LoVo (cell line): ENCODE data around the gene NDUFB6.
"Not testable (repeated sequence)": the region's sequence is repeated elsewhere in the genome, so short reads cannot be mapped to it uniquely, and the experiment has no call there.

ENCODE experiments used
- DNase-seq: peaks from one replicate; pipeline ENCODE4 v3.0.0-alpha.2; 2016; ENCODE audit warnings: low spot score

Gene NDUFB6

GRCh38 chr9:32570262-32570661 lies 2.7 kb downstream of the NDUFB6 start:
- no peak for DNase-seq

- no peak for DNase-seq
Observed at GRCh38 chr9:32566770-32567169, 6.2 kb downstream of the NDUFB6 start.

GRCh38 chr9:32565967-32566366 lies 7.0 kb downstream of the NDUFB6 start:
- no peak for DNase-seq

DNA sequence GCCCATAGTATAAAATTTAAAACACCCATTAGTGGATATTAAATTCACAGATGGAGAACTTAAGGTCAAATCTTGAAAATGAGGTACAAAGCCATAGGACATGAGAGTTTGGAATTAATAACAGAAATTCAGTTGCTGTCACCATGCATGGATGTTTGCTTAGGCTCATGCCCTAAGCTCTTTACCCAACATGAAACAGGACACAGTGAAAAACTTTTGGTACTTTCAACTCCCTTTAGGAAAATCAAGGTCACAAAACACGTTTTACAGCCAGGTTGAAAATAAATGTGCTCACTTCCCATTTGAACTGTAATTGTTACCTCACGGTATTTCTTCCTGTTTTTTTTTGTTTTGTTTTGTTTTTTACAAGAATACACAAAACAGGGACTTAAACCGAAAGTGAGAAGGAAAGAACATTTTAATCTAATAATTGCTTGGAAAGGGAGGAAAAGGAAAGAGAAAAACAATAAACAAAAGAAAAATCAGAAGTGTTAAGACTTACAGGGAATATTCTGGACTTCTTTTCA lies 14.5 kb downstream of the NDUFB6 start:
- no peak for DNase-seq

DNA sequence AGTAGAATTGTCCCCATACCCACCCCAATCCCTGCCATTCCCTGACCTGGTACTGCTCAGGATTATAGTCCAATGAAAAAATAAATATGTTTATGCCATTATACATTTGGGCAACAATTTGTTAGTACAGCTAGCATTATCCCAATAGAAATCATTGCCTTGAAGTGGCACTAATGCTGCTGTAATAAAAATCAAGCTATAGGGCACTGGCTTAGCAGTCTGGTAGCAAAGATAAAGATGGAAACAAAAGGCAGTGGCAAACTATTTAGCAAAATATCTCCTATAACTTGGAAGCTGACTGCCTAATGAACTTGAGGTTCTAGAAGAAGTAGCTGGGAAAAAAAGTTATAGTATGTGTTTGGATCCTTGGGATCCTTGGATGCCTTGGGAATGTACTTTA lies 18.4 kb downstream of the NDUFB6 start:
- DNase-seq: no peak

DNA sequence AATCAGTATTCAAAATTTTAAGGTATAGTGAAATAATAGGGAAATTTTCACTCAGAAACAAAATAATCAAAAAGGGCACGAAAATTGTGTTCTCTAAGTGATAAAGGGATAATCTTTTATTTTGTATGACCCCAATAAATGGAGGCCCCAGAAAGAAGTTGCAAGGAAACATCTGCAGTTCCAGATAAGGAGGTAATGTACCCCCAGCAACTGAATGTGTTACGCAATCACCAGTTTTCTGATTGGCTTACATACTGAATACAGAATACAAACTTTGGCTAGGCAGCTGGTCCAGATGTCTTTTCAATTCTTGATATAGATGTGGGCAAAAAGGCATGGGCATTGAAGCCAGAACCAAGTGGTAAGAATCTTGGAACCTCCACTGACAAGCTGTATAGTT lies 18.9 kb downstream of the NDUFB6 start:
- DNase-seq: no peak

GRCh38 chr9:32552172-32552872 lies 20.6 kb downstream of the NDUFB6 start, which contains the start of the genes SMIM27 and TOPORS:
SMIM27 (plus strand) TSS chr9:32552327; CDS start chr9:32552435, 108 bp downstream.
TOPORS (minus strand) TSS chr9:32552586; CDS start chr9:32552436, 150 bp downstream.
- peak; percentile 92 for DNase-seq

GRCh38 chr9:32551276-32552051 lies 21.5 kb downstream of the NDUFB6 start:
- DNase-seq: peak; percentile 32

DNA sequence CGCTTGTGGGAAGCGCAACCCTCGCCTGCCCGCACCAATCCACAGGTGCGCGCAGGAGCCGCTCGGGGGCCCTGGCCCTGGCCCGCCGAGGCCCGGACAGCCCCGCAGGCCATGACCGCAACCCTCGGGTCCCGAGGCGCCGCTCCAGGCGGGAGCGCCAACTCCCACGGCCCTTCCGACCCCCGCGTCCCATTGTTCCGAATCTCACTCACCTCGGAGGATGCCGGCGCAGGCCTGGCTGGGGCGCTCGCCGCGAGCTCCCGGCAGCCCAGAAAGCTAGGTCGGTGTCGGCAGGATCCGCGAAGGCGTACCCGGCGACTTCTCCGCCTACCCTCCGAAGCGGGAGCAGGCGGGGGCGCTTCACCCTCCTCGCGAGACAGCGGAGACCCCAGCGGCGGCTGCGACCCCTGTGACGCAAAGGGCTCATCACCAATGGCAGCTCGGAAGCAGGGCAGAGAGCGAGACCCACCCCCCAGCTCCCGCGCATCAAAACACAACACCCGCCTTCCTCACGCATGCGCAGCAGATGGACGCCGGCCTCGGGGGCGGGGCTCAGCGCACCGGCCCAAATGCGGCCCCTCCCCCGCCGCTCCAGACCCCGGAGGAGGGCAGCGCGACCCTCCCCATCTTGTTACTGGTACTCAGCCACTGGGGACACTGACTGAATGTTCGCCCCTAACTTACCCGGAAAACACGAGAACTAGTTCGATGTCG lies 22.2 kb downstream of the NDUFB6 start:
- peak; percentile 76 for DNase-seq

DNA sequence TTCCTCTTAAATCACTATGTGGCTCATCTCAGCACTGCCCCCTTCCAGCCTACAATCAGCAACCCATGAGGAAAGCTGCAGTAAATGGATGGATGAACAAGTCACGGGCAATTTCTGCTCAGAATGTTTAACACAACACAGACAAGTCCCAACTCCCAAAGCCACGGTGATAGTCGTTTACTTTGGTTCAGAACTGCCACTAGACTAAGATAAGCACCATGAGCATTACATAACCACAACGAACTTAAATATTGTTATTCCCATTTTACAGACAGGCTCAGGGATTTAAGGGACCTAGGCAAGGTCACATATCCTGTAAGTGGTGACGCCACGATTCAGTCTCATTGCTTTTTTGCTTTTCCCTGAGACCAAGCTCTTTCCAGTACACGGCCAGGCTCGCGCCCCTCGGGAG lies 22.8 kb downstream of the NDUFB6 start:
- DNase-seq: no peak

DNA sequence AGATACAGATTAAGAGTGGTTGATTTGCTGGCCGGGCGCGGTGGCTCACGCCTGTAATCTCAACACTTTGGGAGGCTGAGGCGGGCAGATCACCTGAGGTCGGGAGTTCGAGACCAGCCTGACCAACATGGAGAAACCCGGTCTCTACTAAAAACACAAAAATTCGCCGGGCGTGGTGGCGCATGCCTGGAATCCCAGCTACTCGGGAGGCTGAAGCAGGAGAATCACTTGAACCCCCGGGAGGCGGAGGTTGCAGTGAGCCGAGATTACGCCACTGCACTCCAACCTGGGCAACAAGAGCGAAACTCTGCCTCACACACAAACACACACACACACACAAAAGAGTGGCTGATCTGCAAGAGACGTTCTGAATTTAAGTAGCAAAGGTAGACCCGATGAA lies 24.7 kb downstream of the NDUFB6 start:
- not testable (repeated sequence) for DNase-seq

GRCh38 chr9:32545884-32546283 lies 27.1 kb downstream of the NDUFB6 start:
- DNase-seq: no peak

DNA sequence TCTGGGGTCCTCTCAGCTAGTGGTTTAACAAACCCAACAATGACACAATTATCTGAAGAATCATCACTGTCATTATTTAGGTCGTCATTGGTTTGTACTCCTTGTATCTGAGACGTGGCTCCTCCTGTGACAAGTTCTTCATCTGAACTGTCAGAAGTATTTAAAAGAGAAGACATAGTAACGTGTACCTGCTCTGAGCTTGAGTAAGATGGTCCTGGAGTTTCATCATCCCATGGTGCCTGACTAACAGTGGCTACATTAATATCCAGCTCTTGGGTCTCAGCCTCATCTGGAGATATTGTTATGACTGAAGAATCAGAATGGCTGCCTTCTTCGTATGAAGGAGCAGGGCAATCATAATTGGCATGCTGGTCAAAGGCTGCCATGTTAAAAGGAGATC lies 29.9 kb downstream of the NDUFB6 start:
- no peak for DNase-seq

- no peak for DNase-seq
Observed at GRCh38 chr9:32533816-32534215, 39.1 kb downstream of the NDUFB6 start.

DNA sequence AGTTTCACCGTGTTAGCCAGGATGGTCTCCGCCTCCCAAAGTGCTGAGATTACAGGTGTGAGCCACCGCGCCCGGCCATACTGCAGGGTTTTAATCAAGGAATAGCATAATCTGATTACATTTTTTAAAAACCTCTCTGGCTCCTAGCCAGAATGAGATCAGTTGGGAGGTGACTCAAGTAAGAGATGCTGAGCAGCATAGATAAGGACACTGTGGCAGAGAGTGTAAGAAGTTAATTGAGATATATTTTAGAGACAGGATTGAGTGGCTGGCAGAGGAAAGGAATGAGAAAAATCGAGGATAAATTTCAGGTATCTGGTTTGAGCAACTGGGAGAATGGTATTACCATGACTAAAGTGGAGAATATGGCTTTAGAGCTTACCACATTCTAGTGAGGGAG lies 39.6 kb downstream of the NDUFB6 start:
- DNase-seq: no peak

DNA sequence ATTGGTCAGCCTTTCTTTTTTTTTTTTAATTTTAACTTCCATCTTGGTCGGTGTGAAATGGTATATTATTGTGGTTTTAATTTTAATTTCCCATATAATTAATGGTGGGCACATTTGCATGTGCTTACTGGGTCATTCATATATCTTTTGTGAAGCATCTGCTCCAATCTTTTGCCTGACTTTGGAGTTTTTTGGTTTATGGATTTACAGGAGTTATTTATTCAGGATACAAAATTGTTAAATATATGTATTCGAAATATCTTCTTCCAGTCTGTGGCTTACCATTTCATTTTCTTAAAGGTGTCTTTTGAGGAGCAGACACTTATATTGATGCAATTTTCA lies 46.3 kb downstream of the NDUFB6 start:
- no peak for DNase-seq

DNA sequence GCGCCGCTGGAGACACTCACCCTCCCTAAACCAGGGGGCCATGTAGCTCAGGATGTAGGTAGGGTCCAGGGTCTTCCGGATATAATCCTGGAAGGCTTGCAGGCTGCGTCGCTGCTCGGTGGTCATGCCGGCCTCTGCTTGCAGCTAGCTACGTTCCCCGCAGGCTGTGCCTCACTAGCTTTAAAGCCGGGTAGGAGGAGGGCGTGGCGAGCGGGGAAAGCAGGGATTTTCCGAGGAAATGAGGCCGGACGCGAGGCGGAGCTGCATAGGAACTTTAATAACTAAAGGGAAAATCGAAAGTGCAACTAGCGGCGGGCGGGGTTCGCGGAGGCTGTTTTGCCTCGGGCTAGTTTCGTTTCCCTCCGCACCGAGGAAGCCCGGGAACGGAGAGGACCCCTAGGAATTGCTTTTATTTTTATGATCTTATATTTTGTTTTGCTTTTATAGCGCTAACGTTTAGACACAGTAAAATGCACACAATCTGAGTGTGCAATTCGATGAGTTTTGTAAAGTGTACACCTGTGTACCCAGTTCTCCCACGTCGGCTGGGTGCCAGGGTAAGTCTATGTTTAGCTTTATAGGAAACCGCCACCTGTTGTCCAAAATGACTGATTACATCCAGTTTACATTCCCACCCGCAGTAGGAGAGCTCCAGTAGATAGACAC lies 46.8 kb downstream of the NDUFB6 start, which contains the start of gene RIGI:
TSS of gene RIGI (minus strand) at position 156 of the 666 bp plus-strand sequence. CDS start at position 126, 30 bp downstream.
- peak; percentile 94 for DNase-seq

DNA sequence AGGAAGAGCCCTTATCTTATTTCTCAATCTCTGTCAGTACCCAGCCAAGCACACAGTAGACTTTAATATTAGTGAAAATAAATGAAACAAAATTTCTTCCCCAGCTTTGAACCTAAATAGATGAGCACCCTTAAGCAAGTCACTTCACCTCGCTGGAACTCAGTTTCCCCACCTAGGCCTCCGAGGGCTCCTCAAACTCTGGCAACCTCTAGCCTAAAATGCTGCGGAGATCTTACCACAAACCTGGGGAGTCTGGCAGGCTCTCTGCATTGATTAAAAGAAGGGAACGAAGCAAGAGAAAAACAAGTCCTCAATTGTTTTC lies 47.3 kb downstream of the NDUFB6 start:
- DNase-seq: peak; percentile 6

- DNase-seq: peak; percentile 9
Observed at GRCh38 chr9:32524892-32525708, 47.9 kb downstream of the NDUFB6 start.

- not testable (repeated sequence) for DNase-seq
Observed at GRCh38 chr9:32524558-32524891, 48.4 kb downstream of the NDUFB6 start.

DNA sequence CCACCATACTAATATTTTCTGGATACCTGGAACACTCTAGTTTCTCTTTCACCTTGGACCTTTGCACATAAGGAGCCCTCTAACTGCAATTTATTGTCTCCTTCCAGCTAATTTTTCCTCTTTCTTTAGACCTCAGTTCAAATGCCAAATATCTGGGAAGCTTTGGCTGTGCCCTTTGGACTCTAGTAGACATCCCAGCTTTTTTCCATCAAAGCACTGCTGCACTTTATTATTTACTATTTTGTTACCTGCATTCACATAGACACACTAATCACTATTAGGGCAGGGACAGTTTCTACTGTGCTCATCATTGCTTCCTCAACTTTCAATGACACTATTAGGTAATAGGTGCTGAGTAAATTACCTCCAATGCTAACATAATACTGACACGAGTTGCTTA lies 49.0 kb downstream of the NDUFB6 start:
- no peak for DNase-seq
